ENCODE data around the gene TMEM171.

TMEM171 gene

GRCh38 chr5:73126957-73127356 is 6.6 kb downstream of the TMEM171 start:
- CTCF ChIA-PET: interaction anchor here (0.6 to 1.5 kb wide), 3 partner anchors 11 to 666 kb away, joined by 3 to 4 read pairs (median 3); no protein-coding TSS in a partner anchor
- Histone ChIP-seq H3K27ac (ENCODE audit: insufficient read depth in 1 of 2, low read depth in 1 of 2, low read length in 2 of 2, poor library complexity in 1 of 2, severe bottlenecking in 2 of 2) (no peak overlapping the region), H3K36me3 (ENCODE audit: control insufficient read depth in 4 of 4, insufficient read depth in 4 of 4, low read length in 3 of 4) (no peaks in the 10 kb centered on the region), H3K27me3 (replicated peaks in 2 of 5; ENCODE audit: control insufficient read depth in 4 of 5, insufficient read depth in 5 of 5, low read length in 4 of 5) (peaks cover 13 to 79% (median 33%) of the 10 kb centered on the region in 5 experiments), H3K4me1 (ENCODE audit: control extremely low read depth in 1 of 4, control insufficient read depth in 4 of 4, insufficient read depth in 4 of 4, low read length in 3 of 4) (no peaks in the 10 kb centered on the region), H3K4me3 (ENCODE audit: control insufficient read depth in 1 of 7, extremely low read depth in 1 of 7, insufficient read depth in 4 of 7, low read depth in 2 of 7, low read length in 6 of 7) (no peak overlapping the region), H3K9me3 (ENCODE audit: control extremely low read depth in 1 of 5, control insufficient read depth in 4 of 5, insufficient read depth in 2 of 5, low read depth in 1 of 5, low read length in 4 of 5) (no peaks in the 10 kb centered on the region)
- WGBS (ENCODE audit: insufficient coverage): no CpG with 5 or more reads among the region's 1 CpG
- POLR2A ChIA-PET: no interaction called here
- DNase-seq: no peak

GRCh38 chr5:73129143-73129542 is 8.8 kb downstream of the TMEM171 start:
- Histone ChIP-seq H3K27me3 (replicated peaks in 2 of 5; ENCODE audit: control insufficient read depth in 4 of 5, insufficient read depth in 5 of 5, low read length in 4 of 5) (peaks cover 8 to 79% (median 40%) of the 10 kb centered on the region in 5 experiments), H3K9me3 (ENCODE audit: control extremely low read depth in 1 of 5, control insufficient read depth in 4 of 5, insufficient read depth in 2 of 5, low read depth in 1 of 5, low read length in 4 of 5) (no peaks in the 10 kb centered on the region), H3K4me3 (ENCODE audit: control insufficient read depth in 1 of 7, extremely low read depth in 1 of 7, insufficient read depth in 4 of 7, low read depth in 2 of 7, low read length in 6 of 7) (no peak overlapping the region), H3K4me1 (ENCODE audit: control extremely low read depth in 1 of 4, control insufficient read depth in 4 of 4, insufficient read depth in 4 of 4, low read length in 3 of 4) (no peaks in the 10 kb centered on the region), H3K27ac (ENCODE audit: insufficient read depth in 1 of 2, low read depth in 1 of 2, low read length in 2 of 2, poor library complexity in 1 of 2, severe bottlenecking in 2 of 2) (no peak overlapping the region), H3K36me3 (ENCODE audit: control insufficient read depth in 4 of 4, insufficient read depth in 4 of 4, low read length in 3 of 4) (no peaks in the 10 kb centered on the region)
- WGBS (ENCODE audit: insufficient coverage): 67% methylated on average over 1 of the region's 5 CpGs
- CTCF ChIA-PET: no interaction called here
- no peak for DNase-seq
- POLR2A ChIA-PET: no interaction called here

- H3K4me3 ChIP-seq (ENCODE audit: control insufficient read depth in 1 of 7, extremely low read depth in 1 of 7, insufficient read depth in 4 of 7, low read depth in 2 of 7, low read length in 6 of 7): no peak overlapping the region
- ChIA-PET POLR2A (no interaction called here), CTCF (no interaction called here)
- DNase-seq: no peak
- no peak overlapping the region for H3K27ac ChIP-seq (ENCODE audit: insufficient read depth in 1 of 2, low read depth in 1 of 2, low read length in 2 of 2, poor library complexity in 1 of 2, severe bottlenecking in 2 of 2)
- H3K27me3 ChIP-seq (replicated peaks in 2 of 5; ENCODE audit: control insufficient read depth in 4 of 5, insufficient read depth in 5 of 5, low read length in 4 of 5): peaks cover 5 to 73% (median 49%) of the 10 kb centered on the region in 5 experiments
- no peaks in the 10 kb centered on the region for H3K9me3 ChIP-seq (ENCODE audit: control extremely low read depth in 1 of 5, control insufficient read depth in 4 of 5, insufficient read depth in 2 of 5, low read depth in 1 of 5, low read length in 4 of 5)
- no CpG with 5 or more reads among the region's 1 CpG for WGBS (ENCODE audit: insufficient coverage)
- no peaks in the 10 kb centered on the region for H3K4me1 ChIP-seq (ENCODE audit: control extremely low read depth in 1 of 4, control insufficient read depth in 4 of 4, insufficient read depth in 4 of 4, low read length in 3 of 4)
- no peaks in the 10 kb centered on the region for H3K36me3 ChIP-seq (ENCODE audit: control insufficient read depth in 4 of 4, insufficient read depth in 4 of 4, low read length in 3 of 4)
Measured at GRCh38 chr5:73130811-73131210, 10.4 kb downstream of the TMEM171 start.

GRCh38 chr5:73131711-73132425 is 11.5 kb downstream of the TMEM171 start:
- DNase-seq: no peak
- Histone ChIP-seq H3K27me3 (replicated peaks in 2 of 5; ENCODE audit: control insufficient read depth in 4 of 5, insufficient read depth in 5 of 5, low read length in 4 of 5) (peaks cover 3 to 71% (median 45%) of the 10 kb centered on the region in 5 experiments), H3K9me3 (ENCODE audit: control extremely low read depth in 1 of 5, control insufficient read depth in 4 of 5, insufficient read depth in 2 of 5, low read depth in 1 of 5, low read length in 4 of 5) (no peaks in the 10 kb centered on the region), H3K4me1 (ENCODE audit: control extremely low read depth in 1 of 4, control insufficient read depth in 4 of 4, insufficient read depth in 4 of 4, low read length in 3 of 4) (no peaks in the 10 kb centered on the region), H3K4me3 (ENCODE audit: control insufficient read depth in 1 of 7, extremely low read depth in 1 of 7, insufficient read depth in 4 of 7, low read depth in 2 of 7, low read length in 6 of 7) (no peak overlapping the region), H3K27ac (ENCODE audit: insufficient read depth in 1 of 2, low read depth in 1 of 2, low read length in 2 of 2, poor library complexity in 1 of 2, severe bottlenecking in 2 of 2) (no peak overlapping the region), H3K36me3 (ENCODE audit: control insufficient read depth in 4 of 4, insufficient read depth in 4 of 4, low read length in 3 of 4) (no peaks in the 10 kb centered on the region)
- WGBS (ENCODE audit: insufficient coverage): no CpG with 5 or more reads among the region's 3 CpGs
- CTCF ChIA-PET: no interaction called here
- POLR2A ChIA-PET: no interaction called here

GRCh38 chr5:73132759-73133158 is 12.4 kb downstream of the TMEM171 start:
- Histone ChIP-seq H3K36me3 (ENCODE audit: control insufficient read depth in 4 of 4, insufficient read depth in 4 of 4, low read length in 3 of 4) (no peaks in the 10 kb centered on the region), H3K4me3 (ENCODE audit: control insufficient read depth in 1 of 7, extremely low read depth in 1 of 7, insufficient read depth in 4 of 7, low read depth in 2 of 7, low read length in 6 of 7) (no peak overlapping the region), H3K27ac (ENCODE audit: insufficient read depth in 1 of 2, low read depth in 1 of 2, low read length in 2 of 2, poor library complexity in 1 of 2, severe bottlenecking in 2 of 2) (no peak overlapping the region), H3K9me3 (ENCODE audit: control extremely low read depth in 1 of 5, control insufficient read depth in 4 of 5, insufficient read depth in 2 of 5, low read depth in 1 of 5, low read length in 4 of 5) (no peaks in the 10 kb centered on the region), H3K27me3 (replicated peaks in 2 of 5; ENCODE audit: control insufficient read depth in 4 of 5, insufficient read depth in 5 of 5, low read length in 4 of 5) (peaks cover 3 to 77% (median 45%) of the 10 kb centered on the region in 5 experiments), H3K4me1 (ENCODE audit: control extremely low read depth in 1 of 4, control insufficient read depth in 4 of 4, insufficient read depth in 4 of 4, low read length in 3 of 4) (no peaks in the 10 kb centered on the region)
- DNase-seq: no peak
- CTCF ChIA-PET: interaction anchor here (0.8 kb wide), 2 partner anchors 10 to 20 kb away, joined by 3 read pairs; no protein-coding TSS in a partner anchor
- WGBS (ENCODE audit: insufficient coverage): no CpG with 5 or more reads among the region's 2 CpGs
- POLR2A ChIA-PET: no interaction called here

- POLR2A ChIA-PET: no interaction called here
- H3K9me3 ChIP-seq (ENCODE audit: control extremely low read depth in 1 of 5, control insufficient read depth in 4 of 5, insufficient read depth in 2 of 5, low read depth in 1 of 5, low read length in 4 of 5): no peaks in the 10 kb centered on the region
- H3K36me3 ChIP-seq (ENCODE audit: control insufficient read depth in 4 of 4, insufficient read depth in 4 of 4, low read length in 3 of 4): no peaks in the 10 kb centered on the region
- WGBS (ENCODE audit: insufficient coverage): 100% methylated on average over 3 of the region's 3 CpGs
- no peak overlapping the region for H3K4me3 ChIP-seq (ENCODE audit: control insufficient read depth in 1 of 7, extremely low read depth in 1 of 7, insufficient read depth in 4 of 7, low read depth in 2 of 7, low read length in 6 of 7)
- H3K27me3 ChIP-seq (replicated peaks in 2 of 5; ENCODE audit: control insufficient read depth in 4 of 5, insufficient read depth in 5 of 5, low read length in 4 of 5): peaks cover 6 to 80% (median 37%) of the 10 kb centered on the region in 5 experiments
- no peak for DNase-seq
- H3K27ac ChIP-seq (ENCODE audit: insufficient read depth in 1 of 2, low read depth in 1 of 2, low read length in 2 of 2, poor library complexity in 1 of 2, severe bottlenecking in 2 of 2): no peak overlapping the region
- CTCF ChIA-PET: interaction anchor here (1.0 to 1.3 kb wide), 3 partner anchors 9 to 37 kb away, joined by 3 to 6 read pairs (median 3); no protein-coding TSS in a partner anchor
- no peaks in the 10 kb centered on the region for H3K4me1 ChIP-seq (ENCODE audit: control extremely low read depth in 1 of 4, control insufficient read depth in 4 of 4, insufficient read depth in 4 of 4, low read length in 3 of 4)
Measured at GRCh38 chr5:73135021-73135420, 14.6 kb downstream of the TMEM171 start.

- Histone ChIP-seq H3K27me3 (replicated peaks in 2 of 5; ENCODE audit: control insufficient read depth in 4 of 5, insufficient read depth in 5 of 5, low read length in 4 of 5) (peaks cover 6 to 77% (median 34%) of the 10 kb centered on the region in 5 experiments), H3K9me3 (ENCODE audit: control extremely low read depth in 1 of 5, control insufficient read depth in 4 of 5, insufficient read depth in 2 of 5, low read depth in 1 of 5, low read length in 4 of 5) (no peaks in the 10 kb centered on the region), H3K36me3 (ENCODE audit: control insufficient read depth in 4 of 4, insufficient read depth in 4 of 4, low read length in 3 of 4) (no peaks in the 10 kb centered on the region), H3K4me1 (ENCODE audit: control extremely low read depth in 1 of 4, control insufficient read depth in 4 of 4, insufficient read depth in 4 of 4, low read length in 3 of 4) (no peaks in the 10 kb centered on the region), H3K27ac (ENCODE audit: insufficient read depth in 1 of 2, low read depth in 1 of 2, low read length in 2 of 2, poor library complexity in 1 of 2, severe bottlenecking in 2 of 2) (no peak overlapping the region), H3K4me3 (ENCODE audit: control insufficient read depth in 1 of 7, extremely low read depth in 1 of 7, insufficient read depth in 4 of 7, low read depth in 2 of 7, low read length in 6 of 7) (no peak overlapping the region)
- POLR2A ChIA-PET: no interaction called here
- DNase-seq: peak; percentile 23 to 47 (median 30)
- WGBS (ENCODE audit: insufficient coverage): 58% methylated on average over 6 of the region's 6 CpGs
- CTCF ChIA-PET: interaction anchor here (1.3 kb wide), 1 partner anchor 37 kb away, joined by 6 read pairs; no protein-coding TSS in a partner anchor
Measured at GRCh38 chr5:73135429-73136054, 15.2 kb downstream of the TMEM171 start.
